ENCODE results near the gene FASTKD1.

- TF ChIP-seq, protein P1, sequence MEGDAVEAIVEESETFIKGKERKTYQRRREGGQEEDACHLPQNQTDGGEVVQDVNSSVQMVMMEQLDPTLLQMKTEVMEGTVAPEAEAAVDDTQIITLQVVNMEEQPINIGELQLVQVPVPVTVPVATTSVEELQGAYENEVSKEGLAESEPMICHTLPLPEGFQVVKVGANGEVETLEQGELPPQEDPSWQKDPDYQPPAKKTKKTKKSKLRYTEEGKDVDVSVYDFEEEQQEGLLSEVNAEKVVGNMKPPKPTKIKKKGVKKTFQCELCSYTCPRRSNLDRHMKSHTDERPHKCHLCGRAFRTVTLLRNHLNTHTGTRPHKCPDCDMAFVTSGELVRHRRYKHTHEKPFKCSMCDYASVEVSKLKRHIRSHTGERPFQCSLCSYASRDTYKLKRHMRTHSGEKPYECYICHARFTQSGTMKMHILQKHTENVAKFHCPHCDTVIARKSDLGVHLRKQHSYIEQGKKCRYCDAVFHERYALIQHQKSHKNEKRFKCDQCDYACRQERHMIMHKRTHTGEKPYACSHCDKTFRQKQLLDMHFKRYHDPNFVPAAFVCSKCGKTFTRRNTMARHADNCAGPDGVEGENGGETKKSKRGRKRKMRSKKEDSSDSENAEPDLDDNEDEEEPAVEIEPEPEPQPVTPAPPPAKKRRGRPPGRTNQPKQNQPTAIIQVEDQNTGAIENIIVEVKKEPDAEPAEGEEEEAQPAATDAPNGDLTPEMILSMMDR (IDR thresholded peaks at IDR 0.05): no peak
- no peak for TF ChIP-seq EZH2 (IDR thresholded peaks at IDR 0.05; ENCODE audit: borderline replicate concordance, insufficient read depth, low read depth, low read length, poor library complexity, severe bottlenecking)
These were observed 40.2 kb upstream of the FASTKD1 start for GRCh38 chr2:169613876-169614275.

Data from B cell (primary cell).